Panc1 (cell line): ENCODE data around the gene SLC9A1. TPM values are rescaled to one million over a fixed set of nuclear protein-coding genes. Genes with fewer than 3 reads are reported as not detected.

ENCODE experiments used
- ATAC-seq: fragments of 200-7000 bp; cut with Tn5 transposase; 2 replicates; pipeline ENCODE4 v1.9.1; 2020; ENCODE audit warnings: mild to moderate bottlenecking, moderate library complexity
- BruUV-seq: library from RNA; stranded (reverse); fragments of 400-500 nt; replicated peaks from 2 replicates; lab custom pipeline; 2021; lab: Mats Ljungman, UMichigan
- CTCF ChIA-PET: fragments of 300-600 bp; sonication (Branson Sonifier 250); formaldehyde crosslinking; loops from one replicate; lab custom pipeline; 2022; ENCODE audit warnings: antibody characterized with exemption; lab: Charles Lee
- POLR2A ChIA-PET: fragments of 300-600 bp; sonication (Branson Sonifier 250); formaldehyde crosslinking; loops from one replicate; lab custom pipeline; 2022; ENCODE audit warnings: antibody characterized with exemption; lab: Charles Lee
- DNase-seq: peaks from one replicate; pipeline ENCODE4 v3.0.0-alpha.2; 2010; ENCODE audit warnings: low read depth, low spot score
- H3K27ac ChIP-seq: 2 replicates; pipeline ENCODE4 v1.5.1; 2011; ENCODE audit warnings: mild to moderate bottlenecking, low read length, inconsistent platforms
- H3K27me3 ChIP-seq: fragments of 200-500 bp; sonication (Bioruptor generic); 2 replicates; pipeline ENCODE4 v1.6.0; 2014; ENCODE audit warnings: low read length, inconsistent platforms; ENCODE audit not compliant: control insufficient read depth, insufficient read depth
- H3K36me3 ChIP-seq: fragments of 200-500 bp; sonication (Bioruptor generic); 2 replicates; pipeline ENCODE4 v1.5.1; 2014; ENCODE audit warnings: inconsistent platforms, mild to moderate bottlenecking, low read length, moderate library complexity; ENCODE audit not compliant: control insufficient read depth, insufficient read depth
- H3K4me1 ChIP-seq: 2 replicates; pipeline ENCODE4 v1.5.1; 2011; ENCODE audit warnings: inconsistent platforms, mild to moderate bottlenecking, low read length, moderate library complexity; ENCODE audit not compliant: control insufficient read depth, insufficient read depth
- H3K4me3 ChIP-seq, 2 experiments: 2 replicates each; pipeline ENCODE4 v1.5.1; 2011 to 2012; ENCODE audit warnings: low read depth in 2 of 2, low read length in 2 of 2, mild to moderate bottlenecking in 2 of 2, inconsistent platforms in 1 of 2, moderate library complexity in 1 of 2
- H3K9me3 ChIP-seq: fragments of 200-500 bp; sonication (Bioruptor generic); 2 replicates; pipeline ENCODE4 v1.5.1; 2014; ENCODE audit warnings: low read depth, mild to moderate bottlenecking, inconsistent platforms, low read length, moderate library complexity; ENCODE audit not compliant: control insufficient read depth, insufficient read depth
- CTCF ChIP-seq: fragments of 450-650 bp; IDR thresholded peaks from 2 replicates; pipeline ENCODE4 v1.5.1; 2017; ENCODE audit warnings: mild to moderate bottlenecking
- POLR2AphosphoS5 ChIP-seq: IDR thresholded peaks from 2 replicates; pipeline ENCODE4 v1.6.1; 2012; ENCODE audit warnings: mild to moderate bottlenecking, low read depth, low read length, moderate library complexity
- REST ChIP-seq, 2 experiments: IDR thresholded peaks; 2 replicates each; pipeline ENCODE4 v1.6.1; 2011 to 2012; ENCODE audit warnings: low read depth in 2 of 2, control low read depth in 1 of 2, low read length in 1 of 2, mild to moderate bottlenecking in 1 of 2, moderate library complexity in 1 of 2; ENCODE audit not compliant: insufficient read depth in 1 of 2
- SIN3A ChIP-seq: IDR thresholded peaks from 2 replicates; pipeline ENCODE4 v1.6.1; 2012; ENCODE audit warnings: low read depth, mild to moderate bottlenecking, low read length, moderate library complexity, borderline replicate concordance; ENCODE audit not compliant: insufficient read depth
- TCF7L2 ChIP-seq: IDR thresholded peaks from 2 replicates; pipeline ENCODE4 v1.6.1; 2011; ENCODE audit warnings: mild to moderate bottlenecking, low read depth, low read length, inconsistent platforms
- in situ Hi-C: cut with HindIII; loops from 2 replicates; pipeline ENCODE4 v1.10.0; 2016; ENCODE audit warnings: low sequenced_read_pairs, low pct_unique_long_range_greater_than_20kb
- intact Hi-C: fragments of 100-400 bp; cut with micrococcal nuclease; formaldehyde crosslinking; loops from one replicate; pipeline ENCODE4 v1.10.0; 2022; ENCODE audit not compliant: unreplicated experiment
- total RNA-seq: library from RNA; stranded (reverse); gene quantifications from one replicate; pipeline ENCODE4 v1.2.1, GENCODE V29; 2021; ENCODE audit not compliant: unreplicated experiment

The SLC9A1 gene
- total RNA-seq, 1 experiment from 2014 or later = 31.3 TPM

GRCh38 chr1:27161594-27161993 lies 6.7 kb upstream of the SLC9A1 start:
- POLR2A ChIA-PET = interaction anchor here (0.6 kb wide), 1 partner anchor 31 kb away, joined by 5 read pairs; no protein-coding TSS in a partner anchor
- no peaks in the 10 kb centered on the region for H3K9me3 ChIP-seq
- H3K27me3 ChIP-seq = no peaks in the 10 kb centered on the region
- DNase-seq (no peak), ATAC-seq (no peak)
- H3K4me1 ChIP-seq = peaks cover 4% of the 10 kb centered on the region; the same call in 1 of the 2 replicates
- no peak overlapping the region for H3K27ac ChIP-seq
- CTCF ChIA-PET = interaction anchor here (0.7 kb wide), 1 partner anchor 8 kb away, joined by 3 read pairs; no protein-coding TSS in a partner anchor
- no peak overlapping the region for H3K4me3 ChIP-seq
- TF ChIP-seq REST (IDR thresholded peaks at IDR 0.05; ENCODE audit: insufficient read depth in 1 of 2, low read depth in 2 of 2, low read length in 1 of 2) (no peak), CTCF (no peak), POLR2AphosphoS5 (no peak), TCF7L2 (no peak), SIN3A (no peak)
- intact Hi-C loops = no loop called here
- no peaks in the 10 kb centered on the region for H3K36me3 ChIP-seq
- in situ Hi-C loops = no loop called here
- no TSS peak for BruUV-seq

GRCh38 chr1:27157194-27157593 lies 2.3 kb upstream of the SLC9A1 start:
- H3K27ac ChIP-seq = no peak overlapping the region
- no peaks in the 10 kb centered on the region for H3K36me3 ChIP-seq
- H3K4me3 ChIP-seq = no peak overlapping the region
- POLR2A ChIA-PET = interaction anchor here (0.6 kb wide), 1 partner anchor 92 kb away, joined by 3 read pairs; no protein-coding TSS in a partner anchor
- in situ Hi-C loops = no loop called here
- no peak for TF ChIP-seq REST (IDR thresholded peaks at IDR 0.05; ENCODE audit: insufficient read depth in 1 of 2, low read depth in 2 of 2, low read length in 1 of 2)
- TF ChIP-seq POLR2AphosphoS5 = no peak
- TF ChIP-seq SIN3A = no peak
- no peak for TF ChIP-seq CTCF
- no peak for TF ChIP-seq TCF7L2
- intact Hi-C loops = no loop called here
- ATAC-seq = no peak
- no TSS peak for BruUV-seq
- H3K9me3 ChIP-seq = no peaks in the 10 kb centered on the region
- peaks cover 21% of the 10 kb centered on the region for H3K4me1 ChIP-seq
- DNase-seq = no peak
- CTCF ChIA-PET = no interaction called here
- H3K27me3 ChIP-seq = no peaks in the 10 kb centered on the region
